ENCODE measurements around the gene EDARADD. TPM values are rescaled to one million over a fixed set of nuclear protein-coding genes. Genes with fewer than 3 reads are reported as not detected.

EDARADD gene
- total RNA-seq, 4 donors from 2014 or later = 0.27 to 1.7 (median 0.31) TPM; not detected in 1

- H3K36me3 ChIP-seq = no peaks in the 10 kb centered on the region
- H3K27ac ChIP-seq = no peak overlapping the region
- no peaks in the 10 kb centered on the region for H3K9me3 ChIP-seq
- H3K4me3 ChIP-seq = no peak overlapping the region
- H3K4me1 ChIP-seq = no peaks in the 10 kb centered on the region
- no peak for ATAC-seq
- TF ChIP-seq POLR2AphosphoS5 (IDR thresholded peaks at IDR 0.05) (no peak), EP300 (IDR thresholded peaks at IDR 0.05) (no peak), CTCF (IDR thresholded peaks at IDR 0.05) (no peak), POLR2A (IDR thresholded peaks at IDR 0.05) (no peak)
- no peaks in the 10 kb centered on the region for H3K27me3 ChIP-seq
- 78 to 96% methylated on average over 6 to 7 of the region's 8 CpGs for WGBS, 2 donors (ENCODE audit: low coverage in 1 of 2)
Measured at GRCh38 chr1:236509647-236510401, 115.7 kb downstream of the EDARADD start.

- Histone ChIP-seq H3K36me3 (no peaks in the 10 kb centered on the region), H3K27ac (no peak overlapping the region), H3K4me1 (no peaks in the 10 kb centered on the region), H3K9me3 (no peaks in the 10 kb centered on the region), H3K4me3 (no peak overlapping the region), H3K27me3 (no peaks in the 10 kb centered on the region)
- 75 to 100% methylated on average over 4 to 11 of the region's 11 CpGs for WGBS, 2 donors (ENCODE audit: low coverage in 1 of 2)
- no peak for TF ChIP-seq POLR2AphosphoS5 (IDR thresholded peaks at IDR 0.05)
- no peak for TF ChIP-seq EP300 (IDR thresholded peaks at IDR 0.05)
- TF ChIP-seq POLR2A (IDR thresholded peaks at IDR 0.05) = no peak
- no peak for TF ChIP-seq CTCF (IDR thresholded peaks at IDR 0.05)
- ATAC-seq = no peak
Measured at GRCh38 chr1:236511735-236512418, 117.8 kb downstream of the EDARADD start.

- no peaks in the 10 kb centered on the region for H3K9me3 ChIP-seq
- no peaks in the 10 kb centered on the region for H3K36me3 ChIP-seq
- no peak for TF ChIP-seq POLR2AphosphoS5 (IDR thresholded peaks at IDR 0.05)
- 71% methylated on average over 4 of the region's 4 CpGs for WGBS, 2 donors (ENCODE audit: low coverage in 1 of 2)
- no peak for ATAC-seq
- H3K4me1 ChIP-seq = no peaks in the 10 kb centered on the region
- H3K4me3 ChIP-seq = no peak overlapping the region
- no peaks in the 10 kb centered on the region for H3K27me3 ChIP-seq
- no peak overlapping the region for H3K27ac ChIP-seq
Measured at GRCh38 chr1:236514703-236515442, 120.8 kb downstream of the EDARADD start.

GRCh38 chr1:236515443-236515958 lies 121.4 kb downstream of the EDARADD start:
- TF ChIP-seq EP300 (IDR thresholded peaks at IDR 0.05) (no peak), POLR2AphosphoS5 (IDR thresholded peaks at IDR 0.05) (no peak), CTCF (IDR thresholded peaks at IDR 0.05) (no peak), POLR2A (IDR thresholded peaks at IDR 0.05) (no peak)
- H3K9me3 ChIP-seq = no peaks in the 10 kb centered on the region
- ATAC-seq = no peak
- H3K27ac ChIP-seq = no peak overlapping the region
- WGBS, 2 donors (ENCODE audit: low coverage in 1 of 2) = 50 to 69% methylated on average over 2 to 4 of the region's 4 CpGs
- H3K36me3 ChIP-seq = no peaks in the 10 kb centered on the region
- H3K4me3 ChIP-seq = no peak overlapping the region
- no peaks in the 10 kb centered on the region for H3K27me3 ChIP-seq
- no peaks in the 10 kb centered on the region for H3K4me1 ChIP-seq

Measured in gastroesophageal sphincter (tissue), 4 donors.